Dedifferentiated amniotic fluid mesenchymal stem cell (primary cell): ENCODE measurements around the gene HIF1A.
"Not testable (repeated sequence)": the region's sequence is repeated elsewhere in the genome, so short reads cannot be mapped to it uniquely, and the experiment has no call there.

Experiments used
- DNase-seq: peaks from one replicate; pipeline ENCODE4 v3.0.0-alpha.2; 2016; ENCODE audit errors: extremely low spot score

Gene HIF1A

DNA sequence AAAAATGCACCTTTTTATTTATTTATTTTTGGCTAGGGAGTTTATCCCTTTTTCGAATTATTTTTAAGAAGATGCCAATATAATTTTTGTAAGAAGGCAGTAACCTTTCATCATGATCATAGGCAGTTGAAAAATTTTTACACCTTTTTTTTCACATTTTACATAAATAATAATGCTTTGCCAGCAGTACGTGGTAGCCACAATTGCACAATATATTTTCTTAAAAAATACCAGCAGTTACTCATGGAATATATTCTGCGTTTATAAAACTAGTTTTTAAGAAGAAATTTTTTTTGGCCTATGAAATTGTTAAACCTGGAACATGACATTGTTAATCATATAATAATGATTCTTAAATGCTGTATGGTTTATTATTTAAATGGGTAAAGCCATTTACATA, 52.0 kb downstream of the HIF1A start:
- DNase-seq: no peak

DNA sequence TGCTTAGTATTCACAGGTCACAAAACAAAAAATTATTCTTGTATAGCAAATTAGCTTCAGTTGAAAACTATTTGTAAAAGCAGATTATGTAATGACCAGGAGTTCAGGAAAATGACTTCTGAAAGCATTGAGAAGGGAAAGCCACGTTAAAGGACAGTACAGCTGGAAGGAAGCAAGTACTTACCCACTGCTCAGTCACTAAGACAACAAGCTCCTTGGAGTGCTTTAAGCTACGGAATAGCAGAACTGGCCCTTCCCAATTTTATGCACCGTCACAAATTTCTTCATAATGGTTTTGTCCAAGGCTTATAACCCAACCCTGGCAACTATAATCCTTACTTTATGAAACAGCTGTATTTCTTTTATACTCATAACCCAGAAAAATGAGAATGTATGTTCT, 54.0 kb downstream of the HIF1A start:
- DNase-seq: no peak

DNA sequence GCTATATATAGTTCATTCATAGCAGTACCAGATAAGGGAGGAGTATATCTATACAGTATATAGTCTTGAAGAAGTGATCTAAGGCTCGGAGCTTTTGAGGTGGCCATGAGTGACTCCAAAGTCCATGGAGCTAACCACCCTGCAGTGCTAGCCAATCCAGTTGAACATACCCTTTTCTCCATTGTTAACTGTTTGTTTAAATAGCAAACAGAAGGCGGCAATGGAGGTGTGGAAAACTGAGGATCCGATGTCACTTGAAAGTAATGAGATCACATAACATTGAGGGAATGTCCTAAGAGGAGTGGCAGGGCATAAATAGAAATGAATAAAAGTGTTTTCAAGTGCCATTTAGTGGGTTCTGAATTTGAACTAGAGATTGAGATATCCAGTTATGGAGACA, 54.6 kb downstream of the HIF1A start:
- DNase-seq: no peak

DNA sequence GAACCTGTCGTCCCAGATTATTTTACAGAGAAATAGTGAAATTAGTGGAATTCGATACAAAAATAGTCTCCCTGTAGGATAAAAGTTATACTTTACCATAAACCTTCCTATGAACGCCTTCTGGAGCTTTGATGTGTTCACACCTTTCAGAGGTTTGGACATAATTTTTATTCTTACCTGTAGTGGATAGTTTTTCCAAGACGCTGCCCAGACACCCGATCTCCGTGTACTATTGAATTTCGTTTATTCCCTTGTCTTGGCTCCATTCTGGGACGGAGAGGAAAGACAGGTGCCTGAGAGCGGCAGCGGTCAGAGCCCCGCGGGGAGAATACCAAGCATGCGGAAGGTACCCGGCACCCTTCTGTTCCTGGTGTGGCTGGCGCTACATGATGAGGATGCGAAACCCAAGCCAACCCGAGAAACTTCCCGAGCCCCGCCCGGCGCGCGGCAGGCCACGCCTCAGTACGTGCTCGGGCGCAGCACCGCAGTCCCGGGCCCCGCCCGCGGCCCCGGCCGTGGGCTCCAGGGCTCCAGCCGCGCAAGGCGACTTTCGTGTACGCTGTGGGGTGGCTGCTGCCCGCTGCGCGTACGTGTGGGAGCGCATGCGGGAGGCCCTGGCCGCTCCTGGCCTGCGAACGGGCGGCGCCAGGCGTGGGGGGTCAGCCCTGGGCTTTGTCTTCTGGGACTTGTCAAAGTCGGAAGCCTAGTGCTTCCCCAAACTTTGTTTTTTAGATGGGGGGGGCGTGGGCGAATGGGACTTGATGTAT, 55.6 kb downstream of the HIF1A start:
- DNase-seq: peak; percentile 59

DNA sequence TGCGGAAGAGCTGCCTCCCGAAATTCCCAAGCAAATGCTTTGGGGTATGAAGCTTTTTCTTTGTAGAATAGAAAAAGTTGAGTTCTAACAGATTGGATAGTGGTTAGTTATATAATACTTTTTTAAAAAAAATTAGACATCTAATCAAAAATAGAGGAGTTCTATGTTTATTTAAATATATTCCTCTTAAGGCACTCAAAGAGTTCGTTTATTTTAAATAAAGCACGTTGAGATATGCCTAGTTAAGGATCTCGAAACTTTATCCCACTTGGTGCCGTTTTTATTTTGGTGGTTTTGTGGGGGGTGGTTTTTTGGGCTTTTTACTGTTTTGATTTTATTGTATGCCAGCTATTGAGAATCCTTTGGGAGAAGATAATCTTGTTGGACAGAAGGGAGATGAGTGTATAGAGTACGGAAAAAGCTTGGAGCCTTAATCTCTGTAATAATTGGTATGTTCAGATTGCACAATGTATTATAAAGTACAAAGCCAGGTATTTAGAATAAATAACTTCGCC, 56.2 kb downstream of the HIF1A start:
- DNase-seq: no peak

DNA sequence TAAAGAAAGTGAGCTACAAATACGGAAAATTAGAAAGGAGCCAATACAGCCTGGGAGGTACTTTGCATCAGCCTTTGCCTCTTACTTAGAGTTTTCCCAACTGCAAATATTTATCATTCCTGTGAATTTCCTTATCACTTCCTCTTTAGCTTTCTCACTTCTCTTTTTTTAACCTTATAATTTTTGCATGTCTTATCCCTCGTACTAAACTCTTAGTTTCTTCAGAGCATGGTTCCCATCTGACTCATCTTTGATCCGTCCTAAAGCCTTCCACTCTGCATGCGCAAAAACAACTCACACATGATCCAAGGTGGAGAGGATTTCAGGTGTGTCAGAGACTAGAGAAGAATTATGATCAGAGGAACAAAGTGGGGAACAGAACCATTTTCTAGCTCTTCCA, 57.3 kb downstream of the HIF1A start:
- DNase-seq: no peak

DNA sequence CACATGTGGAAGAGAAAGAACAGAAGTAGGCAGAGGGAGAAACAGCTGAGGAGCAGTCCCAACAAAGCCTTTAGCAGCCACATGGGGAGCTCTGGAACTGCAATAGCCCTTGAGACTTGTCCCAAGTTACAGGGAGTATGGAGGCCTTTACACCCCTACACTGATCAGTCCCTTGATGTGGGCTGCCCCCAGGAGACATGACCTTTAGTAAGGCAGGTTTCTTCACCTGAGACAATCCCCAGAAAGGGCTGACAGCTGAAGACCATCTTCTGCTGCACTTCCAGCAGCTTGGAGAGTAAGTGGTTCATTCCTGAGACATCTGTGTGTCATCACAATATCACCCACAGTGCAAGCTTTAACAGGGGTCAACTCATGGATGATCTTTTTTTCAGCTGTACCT, 58.3 kb downstream of the HIF1A start:
- no peak for DNase-seq

DNA sequence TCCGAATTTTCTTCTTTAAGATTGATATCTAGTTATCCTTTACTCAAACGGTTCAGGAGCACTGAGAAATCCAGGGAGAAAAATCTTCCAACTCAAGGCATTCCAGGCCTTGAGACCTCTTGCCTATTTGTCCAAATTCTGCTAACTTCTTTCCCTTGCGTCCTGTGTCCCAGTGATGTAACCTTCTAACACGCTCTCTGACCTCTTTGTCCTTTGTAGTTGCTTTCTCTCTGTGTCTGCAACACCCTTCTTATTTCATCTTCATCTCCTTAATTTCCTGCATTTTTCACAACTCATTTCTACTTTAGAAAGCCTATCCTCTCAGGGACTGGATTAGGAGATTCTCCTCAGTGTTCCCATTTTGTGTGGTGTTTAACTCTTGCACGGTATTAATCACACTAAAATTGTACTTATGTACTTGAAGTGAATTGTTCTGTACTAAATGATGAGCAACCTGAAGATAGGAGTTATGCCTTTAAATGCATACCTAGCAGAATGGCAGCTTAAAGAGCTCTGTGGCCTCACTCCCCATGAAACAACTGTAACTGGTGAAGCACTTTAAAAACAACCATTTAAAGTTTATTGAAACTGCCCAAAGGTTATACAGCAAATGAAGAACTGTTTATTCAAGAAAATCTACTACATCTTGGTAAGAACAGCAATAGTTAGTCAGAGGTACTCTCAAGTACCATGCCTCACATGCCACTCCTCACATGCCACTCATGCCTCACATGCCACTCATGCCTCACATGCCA, 59.5 kb downstream of the HIF1A start:
- DNase-seq: no peak

DNA sequence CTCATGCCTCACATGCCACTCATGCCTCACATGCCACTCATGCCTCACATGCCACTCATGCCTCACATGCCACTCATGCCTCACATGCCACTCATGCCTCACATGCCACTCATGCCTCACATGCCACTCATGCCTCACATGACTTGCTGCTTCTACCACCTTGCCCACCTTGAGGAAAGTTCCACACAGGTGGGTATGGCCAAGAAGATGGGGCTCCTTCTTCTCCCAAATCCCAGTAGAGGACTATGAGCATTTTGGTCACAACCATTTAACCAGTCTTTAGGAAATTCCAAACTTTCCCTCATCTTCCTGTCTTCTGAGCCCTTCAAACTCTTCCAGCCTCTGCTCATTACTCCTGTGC, 60.0 kb downstream of the HIF1A start:
- not testable (repeated sequence) for DNase-seq

DNA sequence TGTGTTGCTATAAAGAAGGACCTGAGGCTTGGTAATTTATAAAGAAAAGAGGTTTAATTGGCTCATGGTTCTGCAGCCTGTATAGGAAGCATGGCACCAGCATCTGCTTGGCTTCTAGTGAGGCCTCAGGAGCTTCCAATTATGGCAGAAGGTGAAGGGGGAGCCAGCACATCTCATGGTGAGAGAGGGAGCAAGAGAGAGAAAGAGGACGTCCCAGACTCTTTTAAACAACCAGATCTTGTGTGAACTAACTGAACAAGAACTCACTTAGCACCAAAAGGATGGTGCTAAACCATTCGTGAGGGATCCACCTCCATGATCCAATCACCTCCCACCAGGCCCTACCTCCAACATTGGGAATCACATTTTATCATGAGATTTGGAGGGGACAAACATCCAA, 60.8 kb downstream of the HIF1A start:
- no peak for DNase-seq

DNA sequence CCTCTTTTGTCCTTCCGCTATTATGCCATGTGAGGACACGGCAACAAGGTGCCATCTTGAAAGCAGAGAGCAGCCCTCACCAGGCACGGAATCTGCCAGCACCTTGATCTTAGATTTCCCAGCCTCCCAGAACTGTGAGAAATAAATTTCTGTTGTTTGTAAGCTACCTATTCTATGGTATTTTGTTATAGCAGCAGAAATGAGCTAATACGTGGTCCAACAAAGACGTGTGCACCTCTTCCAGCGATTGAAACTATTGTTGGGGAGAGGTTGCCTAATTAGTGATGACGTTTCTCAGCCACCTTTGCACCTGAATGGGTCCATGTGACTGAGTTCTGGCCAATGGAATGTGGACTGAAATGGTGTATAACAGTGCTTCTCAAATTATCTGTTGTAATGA, 64.6 kb downstream of the HIF1A start:
- DNase-seq: no peak

DNA sequence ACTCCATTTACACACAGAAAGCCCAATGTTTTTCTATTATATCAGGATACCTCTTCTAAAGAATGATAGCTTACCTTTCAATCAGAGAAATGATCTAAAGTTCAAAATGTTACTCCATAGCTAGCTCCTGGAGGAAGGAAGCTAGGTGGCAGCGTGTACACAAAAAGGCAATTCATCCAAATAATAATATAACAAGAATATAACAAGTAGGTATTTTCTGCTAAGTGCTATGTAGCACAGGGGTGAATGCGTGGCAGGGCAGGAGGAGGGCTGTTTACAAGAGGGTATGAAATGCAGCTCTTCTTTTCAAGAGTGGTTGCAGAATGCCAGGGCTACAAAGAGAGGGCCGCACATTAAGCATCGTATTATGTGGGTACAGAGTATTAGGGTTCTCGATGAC, 66.2 kb downstream of the HIF1A start:
- no peak for DNase-seq

DNA sequence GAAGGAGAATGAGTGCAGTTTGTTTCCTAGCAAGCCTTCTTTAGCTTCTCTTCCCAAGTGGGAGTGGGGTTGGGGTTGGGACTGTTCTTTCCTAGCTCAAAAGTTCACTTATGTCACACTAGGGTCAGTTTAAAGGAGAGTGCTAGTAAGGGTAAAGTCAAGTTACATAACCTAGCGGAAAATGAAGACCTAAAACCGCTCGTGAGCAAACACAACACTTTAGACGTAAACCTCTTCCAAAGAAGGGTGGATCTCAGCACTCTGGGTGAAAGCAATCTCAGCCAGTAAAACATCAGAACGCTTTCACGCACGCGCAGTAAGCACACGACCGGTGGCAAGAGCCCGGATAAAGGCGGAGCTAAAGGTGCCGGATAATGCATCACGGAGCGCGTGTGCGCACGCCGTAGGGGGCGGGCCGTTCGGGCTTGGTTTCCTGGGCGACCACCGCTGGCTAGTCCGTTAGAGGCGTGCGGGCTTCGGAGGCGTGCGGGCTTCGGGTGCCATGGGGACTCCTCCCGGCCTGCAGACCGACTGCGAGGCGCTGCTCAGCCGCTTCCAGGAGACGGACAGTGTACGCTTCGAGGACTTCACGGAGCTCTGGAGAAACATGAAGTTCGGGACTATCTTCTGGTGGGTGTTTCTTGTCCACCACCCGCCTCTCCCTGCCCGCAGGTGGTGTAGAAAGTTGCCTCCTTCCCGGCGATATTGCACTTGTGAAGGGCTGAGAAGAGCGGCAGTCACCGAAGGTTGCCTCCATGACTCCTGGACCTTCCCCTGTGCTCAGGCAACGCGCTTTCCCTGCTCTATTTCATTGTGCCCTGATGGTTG, 66.9 kb downstream of the HIF1A start, which contains the start of gene SNAPC1:
Gene SNAPC1, plus strand, starts transcription at position 462 of the 828 bp plus-strand sequence. Its CDS starts 41 bp downstream, at position 503.
- peak; percentile 99 for DNase-seq

DNA sequence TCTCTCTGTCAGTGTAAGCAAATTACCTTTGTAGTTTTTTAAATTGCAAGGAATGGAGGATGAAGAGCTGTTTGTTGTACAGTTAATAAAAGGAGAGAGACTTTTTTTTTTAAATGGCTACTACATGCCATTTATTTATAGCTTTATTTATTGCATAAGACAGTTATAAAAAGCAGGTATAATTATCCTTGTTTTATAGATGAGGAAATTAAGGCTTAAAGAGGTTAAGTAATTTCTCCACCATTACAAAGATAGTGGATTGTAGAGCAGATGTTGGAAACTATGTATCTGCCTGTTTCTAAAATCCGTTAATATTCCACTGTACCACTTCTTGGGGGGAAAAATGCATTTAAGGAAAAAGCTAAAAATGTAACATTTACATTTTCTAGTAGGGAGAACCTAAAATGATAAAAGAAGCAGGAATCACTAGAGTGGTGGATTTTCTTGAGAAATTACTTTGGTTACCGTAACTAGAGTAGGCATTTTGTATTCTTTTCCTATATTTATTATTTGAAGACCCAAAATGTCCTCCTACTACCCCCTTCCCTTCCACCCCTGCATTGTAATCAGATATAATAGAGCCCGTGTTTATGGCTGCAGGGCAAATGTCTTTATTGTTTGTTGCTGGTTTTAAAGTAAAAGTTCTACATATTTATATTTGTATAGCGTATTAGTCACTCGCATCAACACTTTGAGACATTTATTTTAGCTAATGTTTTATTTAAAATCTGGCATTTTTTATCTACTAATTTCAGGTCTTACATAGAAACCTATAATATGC, 69.2 kb downstream of the HIF1A start:
- DNase-seq: no peak

DNA sequence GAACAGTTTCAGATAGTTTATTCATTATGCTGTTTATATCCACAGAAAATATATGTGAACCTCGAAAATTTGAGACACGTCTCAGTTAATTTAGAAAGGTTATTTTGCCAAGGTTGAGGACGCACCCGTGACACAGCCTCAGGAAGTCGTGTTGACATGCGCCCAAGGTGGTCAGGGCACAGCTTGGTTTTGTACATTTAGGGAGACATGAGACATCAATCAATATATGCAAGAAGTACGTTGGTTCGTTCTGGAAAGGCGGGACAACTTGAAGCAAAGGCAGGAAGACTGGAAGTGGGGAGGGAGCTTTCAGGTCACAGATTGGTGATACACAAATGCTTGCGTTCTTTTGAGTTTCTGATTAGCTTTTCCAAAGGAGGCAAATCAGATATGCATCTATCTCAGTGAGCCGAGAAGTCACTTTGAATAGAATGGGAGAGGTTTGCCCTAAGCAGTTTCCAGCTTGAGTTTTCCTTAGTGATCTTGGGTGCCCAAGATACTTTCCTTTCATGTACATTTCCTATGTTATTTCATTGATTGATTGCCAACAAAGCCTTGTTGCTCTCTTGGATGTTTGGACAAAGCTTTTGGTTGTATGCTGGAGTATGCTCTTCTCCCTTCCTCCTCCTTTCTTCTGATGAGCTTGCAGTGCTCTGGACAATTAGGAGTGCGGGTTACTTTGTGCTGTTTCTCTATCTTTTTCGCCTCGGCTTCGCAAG, 70.1 kb downstream of the HIF1A start:
- no peak for DNase-seq

DNA sequence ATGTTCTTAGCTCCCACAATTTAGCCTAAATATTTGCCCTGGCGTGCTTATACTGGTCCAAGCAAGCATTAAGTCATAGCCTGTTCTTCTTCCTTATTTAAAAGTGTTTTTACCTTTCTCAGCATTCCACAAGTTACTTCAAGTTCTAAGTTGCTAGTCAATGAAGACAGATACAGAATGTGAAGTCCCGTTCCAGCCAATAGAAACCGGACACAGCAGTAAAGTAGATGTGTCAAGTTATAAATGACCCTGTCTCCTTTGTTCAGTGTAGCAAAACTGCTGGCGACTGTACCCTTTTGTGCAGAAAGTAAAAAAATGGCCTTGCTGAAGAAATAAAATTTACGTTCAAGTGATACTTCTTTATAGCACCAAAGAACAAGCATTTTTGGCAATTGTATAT, 70.8 kb downstream of the HIF1A start:
- no peak for DNase-seq

DNA sequence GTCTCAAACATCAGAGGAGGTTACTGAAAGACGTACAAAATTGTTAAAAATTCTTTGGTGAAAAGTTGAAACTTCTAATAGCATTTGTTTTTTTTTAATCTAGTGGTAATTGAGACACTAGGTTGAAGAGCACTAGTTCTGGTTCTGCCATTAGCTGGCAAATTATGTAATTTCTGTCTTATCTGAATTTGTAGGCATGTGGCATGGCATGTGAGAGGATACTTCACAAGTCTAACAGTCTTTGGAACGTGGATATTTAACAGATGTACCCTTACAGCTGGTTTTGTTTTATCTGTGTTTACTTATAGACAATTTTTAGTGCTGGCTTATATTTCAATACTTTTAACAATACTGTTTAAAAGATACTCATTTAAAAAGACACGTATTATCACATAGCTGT, 72.9 kb downstream of the HIF1A start:
- no peak for DNase-seq

DNA sequence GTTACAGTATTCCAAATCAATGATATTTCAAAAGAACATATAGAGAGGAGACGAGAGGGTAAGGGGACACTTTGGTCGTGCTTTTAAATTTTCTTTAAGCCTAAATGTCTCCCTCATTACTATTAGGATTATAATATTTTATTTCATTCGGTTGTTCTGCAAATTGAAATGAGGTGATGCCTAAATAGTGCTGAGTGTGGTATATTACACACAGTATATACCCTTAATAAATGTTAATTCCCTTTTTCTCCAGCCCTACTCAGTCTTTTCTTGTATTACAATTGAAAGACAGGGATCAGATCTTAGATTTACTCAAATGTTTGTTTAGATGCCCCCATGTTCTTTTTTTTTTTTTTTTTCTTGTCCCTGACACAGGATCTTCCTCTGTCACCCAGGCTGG, 74.6 kb downstream of the HIF1A start:
- DNase-seq: no peak

DNA sequence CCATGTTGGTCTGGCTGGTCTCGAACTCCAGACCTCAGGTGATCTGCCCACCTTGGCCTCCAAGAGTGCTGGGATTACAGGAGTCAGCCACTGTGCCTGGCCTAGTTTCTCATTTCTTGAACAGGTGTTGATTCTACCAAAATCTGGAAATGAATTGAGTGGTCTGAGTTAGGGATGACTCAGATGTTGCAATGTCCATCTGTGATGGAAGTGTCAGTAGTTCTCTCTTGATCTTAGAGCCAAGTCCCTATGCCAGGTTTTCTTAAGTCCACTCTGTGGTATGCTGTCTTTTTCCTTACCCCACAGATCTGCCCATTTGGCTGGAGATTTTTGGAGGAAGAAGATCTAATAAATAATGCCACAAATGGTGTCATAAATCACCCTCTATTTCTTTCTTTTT, 79.5 kb downstream of the HIF1A start:
- no peak for DNase-seq

DNA sequence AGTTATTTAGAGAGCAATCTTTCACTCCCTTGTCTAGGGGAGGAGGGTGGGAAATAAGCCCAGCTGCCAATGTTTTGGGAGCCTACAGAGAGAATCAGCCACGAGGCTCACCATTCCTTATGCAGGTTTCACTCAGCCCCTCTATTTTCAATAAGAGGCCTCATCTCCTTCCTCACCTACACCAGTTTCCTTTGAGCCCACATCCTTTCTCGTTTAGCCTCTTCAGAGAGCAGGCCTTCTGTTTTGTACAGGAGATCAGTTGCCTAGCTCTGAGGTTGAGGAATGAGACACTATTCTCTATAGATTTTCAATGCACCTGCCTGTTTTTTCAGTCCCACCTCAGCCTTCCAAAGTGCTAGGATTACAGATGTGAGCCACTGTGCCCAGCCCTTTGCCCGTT, 84.8 kb downstream of the HIF1A start:
- no peak for DNase-seq

DNA sequence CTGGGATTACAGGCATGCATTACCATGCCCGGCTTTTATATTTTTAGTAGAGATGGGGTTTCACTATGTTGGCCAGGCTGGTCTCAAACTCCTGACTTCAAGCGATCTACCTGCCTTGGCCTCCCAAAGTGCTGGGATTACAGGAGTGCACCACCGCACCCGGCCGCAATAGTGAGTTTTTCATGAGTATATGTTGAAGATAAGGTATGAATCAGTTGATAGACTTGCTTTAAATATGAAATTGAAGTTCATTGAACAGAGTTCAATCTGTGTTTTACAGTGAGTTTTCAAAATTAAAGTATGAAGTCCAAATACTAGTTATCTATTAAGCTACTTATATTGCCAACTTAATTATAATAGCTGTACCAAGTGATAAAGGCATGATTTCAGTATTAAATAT, 102.0 kb downstream of the HIF1A start:
- DNase-seq: no peak
